Amygdala (tissue), 56 donors: ENCODE data around the gene TFDP1.
"Not testable (repeated sequence)": the region's sequence is repeated elsewhere in the genome, so short reads cannot be mapped to it uniquely, and the experiment has no call there.

Experiments
- DNase-seq, 56 donors: peaks; one replicate each; lab custom pipeline; 2025; lab: John Stamatoyannopoulos, UW

Gene TFDP1

GRCh38 chr13:113594066-113594821 lies 9.7 kb downstream of the TFDP1 start:
- DNase-seq: not testable (repeated sequence)

- DNase-seq: no peak
These were observed 10.6 kb downstream of the TFDP1 start for GRCh38 chr13:113595131-113595530.

GRCh38 chr13:113596321-113597200 lies 12.0 kb downstream of the TFDP1 start:
- DNase-seq: no peak

- DNase-seq: no peak
These were observed 13.0 kb downstream of the TFDP1 start for GRCh38 chr13:113597391-113598080.

GRCh38 chr13:113598081-113598410 lies 13.5 kb downstream of the TFDP1 start:
- no peak for DNase-seq

- no peak for DNase-seq
These were observed 13.9 kb downstream of the TFDP1 start for GRCh38 chr13:113598481-113598880.

GRCh38 chr13:113599391-113599790 lies 14.8 kb downstream of the TFDP1 start:
- DNase-seq: no peak

GRCh38 chr13:113601166-113602070 lies 16.9 kb downstream of the TFDP1 start:
- no peak for DNase-seq

- no peak for DNase-seq
These were observed 17.9 kb downstream of the TFDP1 start for GRCh38 chr13:113602291-113602988.

- no peak for DNase-seq
These were observed 18.7 kb downstream of the TFDP1 start for GRCh38 chr13:113603116-113603710.

- no peak for DNase-seq
These were observed 19.6 kb downstream of the TFDP1 start for GRCh38 chr13:113604186-113604585.

- no peak for DNase-seq
These were observed 20.9 kb downstream of the TFDP1 start for GRCh38 chr13:113605461-113605860.

GRCh38 chr13:113605866-113606438 lies 21.4 kb downstream of the TFDP1 start:
- DNase-seq: no peak

- DNase-seq: no peak
These were observed 22.7 kb downstream of the TFDP1 start for GRCh38 chr13:113607056-113607888.

GRCh38 chr13:113607889-113608635 lies 23.5 kb downstream of the TFDP1 start:
- no peak for DNase-seq

GRCh38 chr13:113608967-113609533 lies 24.5 kb downstream of the TFDP1 start:
- no peak for DNase-seq

GRCh38 chr13:113609616-113610015 lies 25.1 kb downstream of the TFDP1 start:
- no peak for DNase-seq
